ENCODE results near the gene GHRHR. TPM values are rescaled to one million over a fixed set of nuclear protein-coding genes. Genes with fewer than 3 reads are reported as not detected.

GHRHR gene
- not detected for total RNA-seq (ENCODE audit: unreplicated experiment)
- long read RNA-seq: 0 reads

GRCh38 chr7:30963842-30964241, at the start of gene GHRHR:
Gene GHRHR (plus strand): TSS chr7:30963953. CDS start chr7:30964069, 116 bp downstream.
- no peak for DNase-seq
- H3K4me1 Mint-ChIP-seq (ENCODE audit: low read depth, unreplicated experiment): no peaks in the 10 kb centered on the region
- no peak within 1 kb of the TSS for H3K4me3 Mint-ChIP-seq (ENCODE audit: unreplicated experiment)
- H3K9me3 Mint-ChIP-seq (ENCODE audit: unreplicated experiment): no peaks in the 10 kb centered on the region
- H3K27ac Mint-ChIP-seq (ENCODE audit: unreplicated experiment): no peak within 1 kb of the TSS
- TF ChIP-seq CTCF (IDR thresholded peaks at IDR 0.05; ENCODE audit: partially characterized antibody, unreplicated experiment): no peak
- peaks cover 4% of the 10 kb centered on the region for H3K36me3 Mint-ChIP-seq (ENCODE audit: unreplicated experiment)
- H3K27me3 Mint-ChIP-seq (ENCODE audit: unreplicated experiment): peaks cover 8% of the 10 kb centered on the region

- DNase-seq: no peak
- peaks cover 7% of the 10 kb centered on the region for H3K27me3 Mint-ChIP-seq (ENCODE audit: unreplicated experiment)
- TF ChIP-seq CTCF (IDR thresholded peaks at IDR 0.05; ENCODE audit: partially characterized antibody, unreplicated experiment): no peak
- peaks cover 3% of the 10 kb centered on the region for H3K9me3 Mint-ChIP-seq (ENCODE audit: unreplicated experiment)
- H3K27ac Mint-ChIP-seq (ENCODE audit: unreplicated experiment): peak overlapping the region; percentile 12
- H3K4me1 Mint-ChIP-seq (ENCODE audit: low read depth, unreplicated experiment): peaks cover 17% of the 10 kb centered on the region
- H3K4me3 Mint-ChIP-seq (ENCODE audit: unreplicated experiment): no peak overlapping the region
- H3K36me3 Mint-ChIP-seq (ENCODE audit: unreplicated experiment): no peaks in the 10 kb centered on the region
These were observed 49.2 kb upstream of the GHRHR start for GRCh38 chr7:30914596-30914995.

- H3K27me3 Mint-ChIP-seq (ENCODE audit: unreplicated experiment): peaks cover 7% of the 10 kb centered on the region
- H3K36me3 Mint-ChIP-seq (ENCODE audit: unreplicated experiment): no peaks in the 10 kb centered on the region
- peaks cover 3% of the 10 kb centered on the region for H3K9me3 Mint-ChIP-seq (ENCODE audit: unreplicated experiment)
- no peak for TF ChIP-seq CTCF (IDR thresholded peaks at IDR 0.05; ENCODE audit: partially characterized antibody, unreplicated experiment)
- DNase-seq: no peak
- peaks cover 17% of the 10 kb centered on the region for H3K4me1 Mint-ChIP-seq (ENCODE audit: low read depth, unreplicated experiment)
- no peak overlapping the region for H3K27ac Mint-ChIP-seq (ENCODE audit: unreplicated experiment)
- H3K4me3 Mint-ChIP-seq (ENCODE audit: unreplicated experiment): no peak overlapping the region
These were observed 48.6 kb upstream of the GHRHR start for GRCh38 chr7:30915005-30915601.

- DNase-seq: no peak
- Mint-ChIP-seq H3K4me3 (ENCODE audit: unreplicated experiment) (no peak overlapping the region), H3K4me1 (ENCODE audit: low read depth, unreplicated experiment) (peaks cover 15% of the 10 kb centered on the region), H3K36me3 (ENCODE audit: unreplicated experiment) (no peaks in the 10 kb centered on the region), H3K9me3 (ENCODE audit: unreplicated experiment) (peaks cover 3% of the 10 kb centered on the region), H3K27ac (ENCODE audit: unreplicated experiment) (no peak overlapping the region), H3K27me3 (ENCODE audit: unreplicated experiment) (peaks cover 9% of the 10 kb centered on the region)
- TF ChIP-seq CTCF (IDR thresholded peaks at IDR 0.05; ENCODE audit: partially characterized antibody, unreplicated experiment): no peak
These were observed 48.0 kb upstream of the GHRHR start for GRCh38 chr7:30915751-30916150.

- no peak for TF ChIP-seq CTCF (IDR thresholded peaks at IDR 0.05; ENCODE audit: partially characterized antibody, unreplicated experiment)
- no peak overlapping the region for H3K27ac Mint-ChIP-seq (ENCODE audit: unreplicated experiment)
These were observed 47.5 kb upstream of the GHRHR start for GRCh38 chr7:30916255-30916654.

More at GRCh38 chr7:30916255-30916654, 47.5 kb upstream of the GHRHR start:
- Mint-ChIP-seq H3K4me1 (ENCODE audit: low read depth, unreplicated experiment) (peaks cover 15% of the 10 kb centered on the region), H3K27me3 (ENCODE audit: unreplicated experiment) (peaks cover 9% of the 10 kb centered on the region), H3K9me3 (ENCODE audit: unreplicated experiment) (peaks cover 3% of the 10 kb centered on the region), H3K4me3 (ENCODE audit: unreplicated experiment) (no peak overlapping the region), H3K36me3 (ENCODE audit: unreplicated experiment) (no peaks in the 10 kb centered on the region)
- no peak for DNase-seq

Measured in glutamatergic neuron (in vitro differentiated cells).